CD4-positive, alpha-beta memory T cell (primary cell): ENCODE results near the gene KIF9. TPM values are rescaled to one million over a fixed set of nuclear protein-coding genes. Genes with fewer than 3 reads are reported as not detected.
A peak's percentile ranks its signal among the peaks of the same experiment; 100 is the strongest.
"Not testable (repeated sequence)": the region's sequence is repeated elsewhere in the genome, so short reads cannot be mapped to it uniquely, and the experiment has no call there.

Experiments
- CTCF ChIA-PET: fragments of 350-600 bp; sonication (Branson Sonifier 250); formaldehyde crosslinking; loops from one replicate; lab custom pipeline; 2021; ENCODE audit warnings: inconsistent platforms; ENCODE audit not compliant: partially characterized antibody; lab: Charles Lee
- POLR2A ChIA-PET: fragments of 350-600 bp; sonication (Branson Sonifier 250); formaldehyde crosslinking; loops from one replicate; lab custom pipeline; 2021; ENCODE audit not compliant: partially characterized antibody; lab: Charles Lee
- DNase-seq, 5 donors: peaks; one replicate each; pipeline versions ENCODE4 v3.0.0 to v3.0.0-alpha.2; 2020 to 2022; ENCODE audit warnings: mixed read lengths in 1 of 5
- H3K27ac ChIP-seq: one replicate; pipeline ENCODE4 v1.7.0; 2013; ENCODE audit warnings: low read depth, low read length
- H3K27me3 ChIP-seq: 2 replicates; pipeline ENCODE4 v1.7.0; 2013; ENCODE audit warnings: mild to moderate bottlenecking, low read length, moderate library complexity; ENCODE audit not compliant: insufficient read depth
- H3K36me3 ChIP-seq: 2 replicates; pipeline ENCODE4 v1.7.0; 2013; ENCODE audit warnings: mild to moderate bottlenecking, low read length, moderate library complexity; ENCODE audit not compliant: insufficient read depth
- H3K4me1 ChIP-seq: 2 replicates; pipeline ENCODE4 v1.7.0; 2013; ENCODE audit warnings: mild to moderate bottlenecking, low read length, moderate library complexity; ENCODE audit not compliant: insufficient read depth
- H3K4me3 ChIP-seq, 2 donors: one replicate each; pipeline ENCODE4 v1.7.0; 2013; ENCODE audit warnings: low read length in 2 of 2, mild to moderate bottlenecking in 1 of 2
- H3K9me3 ChIP-seq, 2 donors: one replicate each; pipeline ENCODE4 v1.7.0; 2013; ENCODE audit warnings: low read length in 2 of 2, control low read depth in 1 of 2; ENCODE audit not compliant: control insufficient read depth in 1 of 2
- H3K27ac Mint-ChIP-seq, 7 donors: one replicate each; pipeline ENCODE4 v1.8.0; 2020 to 2021; ENCODE audit warnings: mixed read lengths in 7 of 7, mild to moderate bottlenecking in 6 of 7, inconsistent platforms in 3 of 7, moderate library complexity in 3 of 7
- H3K27me3 Mint-ChIP-seq, 2 donors: one replicate each; pipeline ENCODE4 v1.8.0; 2020 to 2021; ENCODE audit warnings: mixed read lengths in 2 of 2
- H3K36me3 Mint-ChIP-seq, 2 donors: one replicate each; pipeline ENCODE4 v1.8.0; 2020 to 2021; ENCODE audit warnings: mixed read lengths in 2 of 2, inconsistent platforms in 1 of 2, mild to moderate bottlenecking in 1 of 2
- H3K4me1 Mint-ChIP-seq, 4 donors: one replicate each; pipeline ENCODE4 v1.8.0; 2020 to 2021; ENCODE audit warnings: mixed read lengths in 4 of 4, mild to moderate bottlenecking in 1 of 4
- H3K4me3 Mint-ChIP-seq, 8 donors: one replicate each; pipeline ENCODE4 v1.8.0; 2020 to 2021; ENCODE audit warnings: mixed read lengths in 8 of 8, mild to moderate bottlenecking in 7 of 8, moderate library complexity in 6 of 8, inconsistent platforms in 3 of 8
- H3K9me3 Mint-ChIP-seq, 8 donors: one replicate each; pipeline ENCODE4 v1.8.0; 2020 to 2021; ENCODE audit warnings: mixed read lengths in 8 of 8, mild to moderate bottlenecking in 5 of 8, inconsistent platforms in 3 of 8, moderate library complexity in 1 of 8
- intact Hi-C: fragments of 100-400 bp; cut with micrococcal nuclease; formaldehyde crosslinking; loops from one replicate; pipeline ENCODE4 v1.15.1; 2023
- polyA plus RNA-seq, 2 donors: library from polyadenylated mRNA; unstranded; fragments of 300-500 nt; fragmentation: Illumina TruSeq; gene quantifications; one replicate each; pipeline ENCODE4 v1.2.3, GENCODE V29; 2021
- total RNA-seq, 2 experiments: library from RNA; stranded (reverse); gene quantifications; one replicate each; pipeline ENCODE4 v1.2.3, GENCODE V29; 2021

KIF9 gene
- total and polyA plus RNA-seq, 4 experiments from 2014 or later = 2.3 to 4.4 (median 3.5) TPM

DNA sequence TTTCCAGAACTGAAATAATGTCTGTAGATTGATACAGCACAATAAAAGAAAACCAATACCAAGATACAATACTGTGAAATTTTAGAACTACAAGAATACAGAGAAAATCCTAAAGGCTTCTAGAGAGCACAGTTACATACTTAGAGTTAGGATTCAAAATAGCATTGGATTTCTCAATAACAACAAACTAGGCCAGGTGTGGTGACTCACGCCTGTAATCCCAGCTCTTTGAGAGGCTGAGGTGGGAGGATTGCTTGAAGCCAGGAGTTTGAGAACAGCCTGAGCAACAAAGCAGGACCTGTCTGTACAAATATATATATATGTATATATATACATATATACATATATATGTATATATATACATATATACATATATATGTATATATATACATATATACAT, 33.6 kb upstream of the KIF9 start:
- intact Hi-C loops, H3K4me3 Mint-ChIP-seq, H3K9me3 ChIP-seq, H3K27me3 ChIP-seq, H3K9me3 Mint-ChIP-seq, POLR2A ChIA-PET, H3K4me3 ChIP-seq, DNase-seq, H3K27ac ChIP-seq, H3K27me3 Mint-ChIP-seq, H3K4me1 ChIP-seq: not testable (repeated sequence)
- peaks cover 14% of the 10 kb centered on the region for H3K36me3 ChIP-seq
- peaks cover 0 to 12% (median 6%) of the 10 kb centered on the region in 4 donors for H3K4me1 Mint-ChIP-seq
- CTCF ChIA-PET = interaction anchor here (2.3 kb wide), 1 partner anchor 152 kb away, joined by 6 read pairs; the partner anchor contains the start of gene SETD2
- peaks cover 6 to 29% of the 10 kb centered on the region in 2 donors for H3K36me3 Mint-ChIP-seq
- H3K27ac Mint-ChIP-seq = peak overlapping the region in 1 of 7 donors; percentile 1

DNA sequence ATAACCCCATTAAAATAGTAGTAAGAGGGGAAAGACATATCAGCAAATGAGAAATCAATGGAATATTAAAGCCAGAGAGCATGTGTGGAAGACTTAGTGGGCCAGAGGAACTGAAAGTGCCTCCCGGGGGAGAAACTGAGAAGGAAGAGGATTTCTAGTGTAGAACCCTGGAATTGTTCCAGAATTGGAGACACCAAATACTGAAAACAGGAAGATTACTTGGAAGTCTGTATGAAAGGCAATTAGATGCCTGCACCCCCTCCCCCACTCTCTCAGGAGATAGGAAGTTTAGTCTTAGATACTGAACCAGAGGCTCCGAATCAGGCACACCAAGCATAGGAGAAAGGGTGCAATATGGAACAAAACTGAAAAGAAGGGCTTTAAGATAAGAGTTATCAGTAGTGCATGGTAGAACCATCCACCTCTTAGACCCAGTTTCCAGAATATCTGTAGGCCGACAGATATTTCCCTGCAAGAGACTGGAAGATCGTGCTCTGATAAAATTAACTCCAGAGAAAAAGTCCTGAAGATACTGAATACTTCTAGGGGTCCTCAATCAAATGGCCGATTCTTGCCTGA, 32.6 kb upstream of the KIF9 start:
- H3K4me1 Mint-ChIP-seq = peaks cover 5 to 19% (median 12%) of the 10 kb centered on the region in 4 donors
- intact Hi-C loops = no loop called here
- no peaks in the 10 kb centered on the region for H3K27me3 ChIP-seq
- no peak for DNase-seq
- H3K4me1 ChIP-seq = no peaks in the 10 kb centered on the region
- no peak overlapping the region for H3K27ac ChIP-seq
- no peaks in the 10 kb centered on the region for H3K27me3 Mint-ChIP-seq
- H3K27ac Mint-ChIP-seq = peak overlapping the region in 3 of 7 donors; percentile 4 to 22 (median 8)
- no peaks in the 10 kb centered on the region for H3K9me3 Mint-ChIP-seq
- H3K36me3 ChIP-seq = peaks cover 14% of the 10 kb centered on the region
- H3K4me3 Mint-ChIP-seq = no peak overlapping the region
- peaks cover 6 to 28% of the 10 kb centered on the region in 2 donors for H3K36me3 Mint-ChIP-seq
- no peaks in the 10 kb centered on the region for H3K9me3 ChIP-seq
- ChIA-PET CTCF (interaction anchor here (1.8 to 4.2 kb wide), 4 partner anchors 9 to 151 kb away, joined by 5 to 23 read pairs (median 6); partner anchors contain the start of gene SETD2), POLR2A (no interaction called here)
- H3K4me3 ChIP-seq = no peak overlapping the region

DNA sequence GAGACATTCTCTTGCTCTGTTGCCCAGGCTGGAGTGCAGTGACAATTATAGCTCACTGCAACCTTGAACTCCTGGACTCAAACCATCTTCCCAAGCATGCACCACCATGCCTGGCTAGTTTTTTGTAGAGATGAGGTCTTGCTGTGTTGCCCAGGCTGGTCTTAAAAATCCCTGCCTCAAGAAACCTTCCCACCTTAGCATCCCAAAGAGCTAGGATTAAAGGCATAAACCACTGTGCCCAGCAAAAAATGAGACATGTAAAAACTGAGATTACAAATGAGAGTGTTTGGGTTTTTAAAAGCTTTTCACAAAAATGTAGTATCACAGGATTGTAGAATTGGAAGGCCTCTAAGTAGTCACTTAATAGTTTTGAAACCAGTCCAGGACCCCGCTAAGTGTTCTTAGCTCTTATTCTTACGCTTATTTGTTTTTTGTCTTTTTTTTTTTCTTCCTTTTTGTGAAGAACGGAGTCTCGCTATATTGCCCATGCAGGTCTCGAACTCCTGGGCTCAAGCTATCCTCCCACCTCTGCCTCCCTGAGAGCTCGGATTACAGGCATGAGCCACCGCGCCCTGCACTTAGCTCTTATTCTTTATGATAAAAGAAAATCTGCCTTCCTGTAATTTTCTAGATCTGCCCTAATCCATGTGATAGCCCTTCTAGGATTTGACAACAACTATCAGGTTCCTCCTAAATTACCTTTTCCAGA, 31.6 kb upstream of the KIF9 start:
- H3K9me3 Mint-ChIP-seq = no peaks in the 10 kb centered on the region
- Histone ChIP-seq H3K4me3 (no peak overlapping the region), H3K27ac (no peak overlapping the region), H3K27me3 (no peaks in the 10 kb centered on the region), H3K4me1 (no peaks in the 10 kb centered on the region), H3K36me3 (peaks cover 6% of the 10 kb centered on the region), H3K9me3 (no peaks in the 10 kb centered on the region)
- H3K27me3 Mint-ChIP-seq = no peaks in the 10 kb centered on the region
- H3K36me3 Mint-ChIP-seq = peaks cover 8 to 23% of the 10 kb centered on the region in 2 donors
- no peak for DNase-seq
- H3K4me1 Mint-ChIP-seq = peaks cover 6 to 21% (median 13%) of the 10 kb centered on the region in 4 donors
- H3K4me3 Mint-ChIP-seq = no peak overlapping the region
- ChIA-PET POLR2A (no interaction called here), CTCF (interaction anchor here (0.7 to 4.2 kb wide), 5 partner anchors 10 to 150 kb away, joined by 3 to 23 read pairs (median 6); partner anchors contain the start of gene SETD2)
- H3K27ac Mint-ChIP-seq = peak overlapping the region in 1 of 7 donors; percentile 40
- intact Hi-C loops = no loop called here

DNA sequence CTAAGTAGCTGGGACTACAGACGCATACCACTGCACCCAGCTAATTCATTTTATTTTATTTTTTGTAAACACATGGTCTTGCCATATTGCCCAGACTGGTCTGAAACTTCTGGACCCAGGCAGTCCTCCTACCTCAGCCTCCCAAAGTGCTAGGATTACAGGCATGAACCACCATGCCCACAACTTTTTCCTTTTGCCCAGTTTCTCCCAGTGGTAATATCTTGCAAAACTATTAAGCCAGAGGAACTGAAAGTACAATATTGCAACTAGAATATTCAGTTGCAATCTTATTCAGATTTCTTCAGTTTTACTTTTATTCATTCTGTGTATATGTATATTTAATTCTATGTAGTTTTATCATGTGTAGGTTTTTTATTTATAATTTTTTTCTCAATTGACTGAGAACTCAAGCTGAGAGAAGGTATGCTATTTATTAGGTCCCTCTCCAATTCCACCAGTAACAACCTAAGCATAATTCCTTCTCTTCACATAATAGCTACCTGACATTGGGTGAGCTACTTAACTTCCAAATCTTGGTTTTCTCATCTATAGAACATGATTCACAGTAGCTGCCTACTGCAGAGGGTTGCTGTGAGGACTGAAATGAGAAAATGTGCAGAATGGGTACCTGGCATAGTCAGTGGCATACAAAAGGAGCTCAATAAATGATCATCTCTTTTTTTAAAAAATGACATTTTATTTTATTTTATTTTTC, 30.9 kb upstream of the KIF9 start:
- CTCF ChIA-PET = interaction anchor here (1.8 to 4.2 kb wide), 3 partner anchors 10 to 20 kb away, joined by 5 to 23 read pairs (median 6); no protein-coding TSS in a partner anchor
- no peak for DNase-seq
- no peaks in the 10 kb centered on the region for H3K9me3 ChIP-seq
- no peak overlapping the region for H3K4me3 ChIP-seq
- peaks cover 6 to 21% (median 13%) of the 10 kb centered on the region in 4 donors for H3K4me1 Mint-ChIP-seq
- H3K36me3 Mint-ChIP-seq = peaks cover 8 to 22% of the 10 kb centered on the region in 2 donors
- no peaks in the 10 kb centered on the region for H3K27me3 Mint-ChIP-seq
- no peak overlapping the region for H3K4me3 Mint-ChIP-seq
- H3K27me3 ChIP-seq = no peaks in the 10 kb centered on the region
- no peaks in the 10 kb centered on the region for H3K9me3 Mint-ChIP-seq
- POLR2A ChIA-PET = no interaction called here
- H3K36me3 ChIP-seq = no peaks in the 10 kb centered on the region
- H3K27ac ChIP-seq = no peak overlapping the region
- peak overlapping the region in 1 of 7 donors; percentile 60 for H3K27ac Mint-ChIP-seq
- intact Hi-C loops = no loop called here
- no peaks in the 10 kb centered on the region for H3K4me1 ChIP-seq

DNA sequence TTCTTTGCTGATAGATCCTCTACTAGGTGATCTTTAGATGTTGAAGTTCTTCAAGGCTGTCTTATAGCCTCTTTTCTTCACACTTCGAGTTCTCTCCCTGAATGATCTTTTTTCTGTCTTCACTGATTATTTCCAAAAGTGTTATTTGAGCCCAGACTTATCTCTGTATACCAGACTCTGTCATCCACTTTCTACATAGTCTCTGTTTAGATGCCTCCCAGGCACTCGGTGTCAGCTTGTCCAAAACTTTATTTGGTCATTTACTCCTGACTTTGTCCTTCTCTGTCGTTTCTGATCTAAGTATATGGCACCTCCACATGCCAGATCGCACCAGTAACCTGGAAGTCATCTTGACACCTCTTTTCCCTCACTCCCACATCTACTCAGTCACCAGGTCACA, 27.8 kb upstream of the KIF9 start:
- ChIA-PET POLR2A (no interaction called here), CTCF (no interaction called here)
- H3K27me3 ChIP-seq = no peaks in the 10 kb centered on the region
- H3K27ac ChIP-seq = no peak overlapping the region
- DNase-seq = no peak
- Mint-ChIP-seq H3K4me1 (peaks cover 16 to 32% (median 20%) of the 10 kb centered on the region in 4 donors), H3K27ac (peak overlapping the region in 4 of 7 donors; percentile 32 to 65 (median 57)), H3K36me3 (peaks cover 18 to 24% of the 10 kb centered on the region in 2 donors), H3K27me3 (no peaks in the 10 kb centered on the region), H3K9me3 (no peaks in the 10 kb centered on the region), H3K4me3 (no peak overlapping the region)
- H3K4me1 ChIP-seq = no peaks in the 10 kb centered on the region
- H3K9me3 ChIP-seq = no peaks in the 10 kb centered on the region
- intact Hi-C loops = no loop called here
- no peak overlapping the region for H3K4me3 ChIP-seq
- no peaks in the 10 kb centered on the region for H3K36me3 ChIP-seq

DNA sequence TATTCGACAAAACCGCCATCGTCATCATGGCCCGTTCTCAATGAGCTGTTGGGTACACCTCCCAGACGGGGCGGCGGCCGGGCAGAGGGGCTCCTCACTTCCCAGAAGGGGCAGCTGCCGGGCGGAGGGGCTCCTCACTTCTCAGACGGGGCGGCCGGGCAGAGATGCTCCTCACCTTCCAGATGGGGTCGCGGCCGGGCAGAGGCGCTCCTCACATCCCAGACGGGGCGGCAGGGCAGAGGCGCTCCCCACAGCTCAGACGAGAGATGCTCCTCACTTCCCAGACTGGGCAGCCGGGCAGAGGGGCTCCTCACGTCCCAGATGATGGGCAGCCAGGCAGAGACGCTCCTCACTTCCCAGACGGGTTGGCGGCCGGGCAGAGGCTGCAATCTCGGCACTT, 26.6 kb upstream of the KIF9 start:
- DNase-seq, H3K36me3 ChIP-seq, H3K4me3 ChIP-seq, H3K4me1 ChIP-seq, H3K4me3 Mint-ChIP-seq, POLR2A ChIA-PET, H3K9me3 Mint-ChIP-seq, CTCF ChIA-PET, H3K27me3 Mint-ChIP-seq, H3K27ac Mint-ChIP-seq, H3K27me3 ChIP-seq, H3K27ac ChIP-seq, H3K9me3 ChIP-seq, intact Hi-C loops: not testable (repeated sequence)
- peaks cover 17 to 36% (median 22%) of the 10 kb centered on the region in 4 donors for H3K4me1 Mint-ChIP-seq
- peaks cover 21 to 27% of the 10 kb centered on the region in 2 donors for H3K36me3 Mint-ChIP-seq

DNA sequence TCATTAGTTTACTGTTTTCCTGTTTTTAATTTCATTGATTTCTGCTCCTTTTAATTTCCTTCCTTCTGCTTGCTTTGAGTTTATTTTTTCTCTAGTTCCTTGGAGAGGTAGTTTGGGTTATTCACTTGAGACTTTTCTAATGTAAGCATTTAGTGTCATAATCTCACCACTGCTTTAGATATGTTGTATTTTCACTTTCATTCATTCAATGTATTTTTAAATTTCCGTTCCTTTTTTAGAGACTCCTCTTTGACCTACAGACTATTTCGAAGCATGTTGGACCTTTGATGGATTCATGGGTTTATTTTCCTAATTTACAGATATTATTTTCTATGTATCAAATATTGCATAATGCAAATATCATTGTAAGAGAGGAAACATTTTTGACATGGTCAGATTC, 23.4 kb upstream of the KIF9 start:
- Mint-ChIP-seq H3K36me3 (peaks cover 37 to 43% of the 10 kb centered on the region in 2 donors), H3K4me1 (peaks cover 16 to 35% (median 26%) of the 10 kb centered on the region in 4 donors), H3K9me3 (no peaks in the 10 kb centered on the region), H3K4me3 (no peak overlapping the region), H3K27me3 (no peaks in the 10 kb centered on the region), H3K27ac (peak overlapping the region in 1 of 7 donors; percentile 14)
- H3K9me3 ChIP-seq = no peaks in the 10 kb centered on the region
- DNase-seq = no peak
- intact Hi-C loops = no loop called here
- H3K27me3 ChIP-seq = no peaks in the 10 kb centered on the region
- no peak overlapping the region for H3K4me3 ChIP-seq
- no peak overlapping the region for H3K27ac ChIP-seq
- peaks cover 9% of the 10 kb centered on the region for H3K36me3 ChIP-seq
- ChIA-PET CTCF (interaction anchor here (1.1 kb wide), 1 partner anchor 18 kb away, joined by 3 read pairs; no protein-coding TSS in a partner anchor), POLR2A (no interaction called here)
- no peaks in the 10 kb centered on the region for H3K4me1 ChIP-seq
